DOHH2 (cell line): ENCODE data around the gene NUDT14.

Source experiments
- H3F3A ChIP-seq: fragments of 200-600 bp; sonication (generic), shearing (Covaris generic); 2 replicates; pipeline ENCODE4 v1.6.0; 2016; ENCODE audit warnings: antibody characterized with exemption, mild to moderate bottlenecking; ENCODE audit not compliant: control insufficient read depth, insufficient read depth
- H3K27ac ChIP-seq: fragments of 200-600 bp; sonication (generic); 2 replicates; pipeline ENCODE4 v1.5.1; 2014; ENCODE audit warnings: low read depth, mild to moderate bottlenecking, low read length, moderate library complexity
- H3K27me3 ChIP-seq: fragments of 200-600 bp; sonication (generic); 2 replicates; pipeline ENCODE4 v1.6.1; 2014; ENCODE audit warnings: mild to moderate bottlenecking, low read length, mixed read lengths; ENCODE audit not compliant: control insufficient read depth
- H3K36me3 ChIP-seq: fragments of 200-600 bp; sonication (generic); 2 replicates; pipeline ENCODE4 v1.6.1; 2014; ENCODE audit warnings: mild to moderate bottlenecking, low read length, moderate library complexity, mixed read lengths; ENCODE audit not compliant: control insufficient read depth
- H3K4me1 ChIP-seq: fragments of 200-600 bp; sonication (generic); 2 replicates; pipeline ENCODE4 v1.6.1; 2014; ENCODE audit warnings: mild to moderate bottlenecking, low read length, mixed read lengths; ENCODE audit not compliant: control insufficient read depth
- H3K4me2 ChIP-seq: fragments of 200-600 bp; sonication (generic); 2 replicates; pipeline ENCODE4 v1.6.0; 2014; ENCODE audit warnings: mild to moderate bottlenecking, low read length, moderate library complexity
- H3K4me3 ChIP-seq: fragments of 200-600 bp; sonication (generic); 2 replicates; pipeline ENCODE4 v1.5.1; 2014; ENCODE audit warnings: mild to moderate bottlenecking, low read length, mixed read lengths
- H3K79me2 ChIP-seq: fragments of 200-600 bp; sonication (generic); 2 replicates; pipeline ENCODE4 v1.6.1; 2014; ENCODE audit warnings: mild to moderate bottlenecking, low read length, mixed read lengths; ENCODE audit not compliant: control insufficient read depth
- H3K9me2 ChIP-seq: fragments of 200-600 bp; sonication (generic); replicated peaks from 2 replicates; pipeline ENCODE4 v1.6.1; 2014; ENCODE audit warnings: mild to moderate bottlenecking, low read length, mixed read lengths; ENCODE audit not compliant: control insufficient read depth
- H3K9me3 ChIP-seq: fragments of 200-600 bp; sonication (generic); 2 replicates; pipeline ENCODE4 v1.6.1; 2014; ENCODE audit warnings: antibody characterized with exemption, low read length, mixed read lengths; ENCODE audit not compliant: control insufficient read depth, insufficient read depth
- H4K20me1 ChIP-seq: fragments of 200-600 bp; sonication (generic); 2 replicates; pipeline ENCODE4 v1.6.0; 2014; ENCODE audit warnings: low read depth, mild to moderate bottlenecking, antibody characterized with exemption, low read length, moderate library complexity; ENCODE audit not compliant: control insufficient read depth, insufficient read depth
- CTCF ChIP-seq: fragments of 200-600 bp; sonication (generic); IDR thresholded peaks from one replicate; pipeline ENCODE4 v1.5.1; 2014; ENCODE audit warnings: antibody characterized with exemption, mild to moderate bottlenecking, low read depth, low read length; ENCODE audit not compliant: poor library complexity, severe bottlenecking
- EZH2phosphoT487 ChIP-seq: fragments of 200-600 bp; sonication (generic); IDR thresholded peaks from 2 replicates; pipeline ENCODE4 v1.6.1; 2017; ENCODE audit warnings: borderline replicate concordance, mild to moderate bottlenecking, antibody characterized with exemption, low read length, moderate library complexity, mixed read lengths

Gene NUDT14

GRCh38 chr14:105146181-105146975 is 34.7 kb downstream of the NUDT14 start:
- H3K27ac ChIP-seq = no peak overlapping the region
- no peaks in the 10 kb centered on the region for H3K9me2 ChIP-seq
- H3K4me2 ChIP-seq = no peak overlapping the region
- no peaks in the 10 kb centered on the region for H3K79me2 ChIP-seq
- TF ChIP-seq CTCF (no peak), EZH2phosphoT487 (no peak)
- H3K27me3 ChIP-seq = no peaks in the 10 kb centered on the region
- no peaks in the 10 kb centered on the region for H4K20me1 ChIP-seq
- no peaks in the 10 kb centered on the region for H3K4me1 ChIP-seq
- H3F3A ChIP-seq = no peaks in the 10 kb centered on the region
- H3K9me3 ChIP-seq = no peaks in the 10 kb centered on the region
- no peaks in the 10 kb centered on the region for H3K36me3 ChIP-seq
- no peak overlapping the region for H3K4me3 ChIP-seq

GRCh38 chr14:105145381-105146180 is 35.5 kb downstream of the NUDT14 start:
- H3K9me3 ChIP-seq = peaks cover 2% of the 10 kb centered on the region; the same call in 1 of the 2 replicates
- H3K27ac ChIP-seq = no peak overlapping the region
- no peaks in the 10 kb centered on the region for H3F3A ChIP-seq
- no peak overlapping the region for H3K4me2 ChIP-seq
- TF ChIP-seq CTCF (no peak), EZH2phosphoT487 (no peak)
- H3K4me3 ChIP-seq = no peak overlapping the region
- H3K4me1 ChIP-seq = no peaks in the 10 kb centered on the region
- H4K20me1 ChIP-seq = no peaks in the 10 kb centered on the region
- H3K27me3 ChIP-seq = no peaks in the 10 kb centered on the region
- no peaks in the 10 kb centered on the region for H3K9me2 ChIP-seq
- H3K79me2 ChIP-seq = no peaks in the 10 kb centered on the region
- no peaks in the 10 kb centered on the region for H3K36me3 ChIP-seq

GRCh38 chr14:105144666-105145380 is 36.3 kb downstream of the NUDT14 start:
- no peaks in the 10 kb centered on the region for H3K36me3 ChIP-seq
- H3K9me2 ChIP-seq = no peaks in the 10 kb centered on the region
- peaks cover 9% of the 10 kb centered on the region; the same call in 1 of the 2 replicates for H3K9me3 ChIP-seq
- no peaks in the 10 kb centered on the region for H3K79me2 ChIP-seq
- H3K4me2 ChIP-seq = no peak overlapping the region
- H3K4me3 ChIP-seq = no peak overlapping the region
- H3K27me3 ChIP-seq = no peaks in the 10 kb centered on the region
- H3F3A ChIP-seq = no peaks in the 10 kb centered on the region
- no peaks in the 10 kb centered on the region for H4K20me1 ChIP-seq
- H3K27ac ChIP-seq = no peak overlapping the region
- TF ChIP-seq EZH2phosphoT487 (no peak), CTCF (peak; percentile 37)
- H3K4me1 ChIP-seq = no peaks in the 10 kb centered on the region
